Measurements from ENCODE around the gene BRAF. TPM values are rescaled to one million over a fixed set of nuclear protein-coding genes. Genes with fewer than 3 reads are reported as not detected.

Gene BRAF
- total and polyA plus RNA-seq, 2 donors (not counting 3 experiments of a cell fraction or from before 2014, with no cell fraction given), result 6.6 to 26.2 TPM

DNA sequence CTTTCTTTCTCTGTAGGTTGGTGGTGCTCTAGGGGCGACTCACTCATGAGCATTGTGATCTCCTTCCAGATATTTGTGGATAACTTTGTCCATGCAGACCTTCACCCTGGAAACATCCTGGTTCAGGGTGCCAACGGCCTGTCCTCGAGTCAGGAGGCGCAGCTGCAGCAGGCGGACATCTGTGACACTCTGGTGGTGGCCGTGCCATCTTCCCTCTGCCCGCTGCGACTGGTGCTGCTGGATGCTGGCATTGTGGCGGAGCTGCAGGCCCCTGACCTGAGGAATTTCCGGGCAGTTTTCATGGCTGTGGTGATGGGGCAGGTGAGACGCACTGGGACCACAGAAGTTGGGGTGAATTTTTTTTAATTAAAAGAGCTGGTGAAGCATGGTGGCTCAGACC, 237.8 kb downstream of the BRAF start:
- no peak overlapping the region for H3K9ac ChIP-seq (replicated peaks; ENCODE audit: extremely low read depth, insufficient read depth, low read length)
- H3K27me3 ChIP-seq (ENCODE audit: control insufficient read depth in 2 of 2, insufficient read depth in 2 of 2, low read length in 2 of 2), result no peaks in the 10 kb centered on the region
- no peak for FAIRE-seq
- H3K9me3 ChIP-seq (replicated peaks; ENCODE audit: control insufficient read depth, insufficient read depth, low read length), result no peaks in the 10 kb centered on the region
- H4K20me1 ChIP-seq (replicated peaks; ENCODE audit: control insufficient read depth, extremely low read depth, insufficient read depth, low read length), result no peaks in the 10 kb centered on the region
- BruUV-seq (replicated peaks), result no TSS peak
- H3K4me2 ChIP-seq (ENCODE audit: insufficient read depth, low read length), result no peak overlapping the region
- TF ChIP-seq MYC (IDR thresholded peaks at IDR 0.05; ENCODE audit: low read depth, low read length) (no peak), EZH2 (IDR thresholded peaks at IDR 0.05; ENCODE audit: borderline replicate concordance, low read depth, low read length, severe bottlenecking) (no peak), GATA2 (IDR thresholded peaks at IDR 0.05; ENCODE audit: insufficient read depth, insufficient read length, low read depth, low read length) (no peak)
- TF ChIP-seq, protein P1, sequence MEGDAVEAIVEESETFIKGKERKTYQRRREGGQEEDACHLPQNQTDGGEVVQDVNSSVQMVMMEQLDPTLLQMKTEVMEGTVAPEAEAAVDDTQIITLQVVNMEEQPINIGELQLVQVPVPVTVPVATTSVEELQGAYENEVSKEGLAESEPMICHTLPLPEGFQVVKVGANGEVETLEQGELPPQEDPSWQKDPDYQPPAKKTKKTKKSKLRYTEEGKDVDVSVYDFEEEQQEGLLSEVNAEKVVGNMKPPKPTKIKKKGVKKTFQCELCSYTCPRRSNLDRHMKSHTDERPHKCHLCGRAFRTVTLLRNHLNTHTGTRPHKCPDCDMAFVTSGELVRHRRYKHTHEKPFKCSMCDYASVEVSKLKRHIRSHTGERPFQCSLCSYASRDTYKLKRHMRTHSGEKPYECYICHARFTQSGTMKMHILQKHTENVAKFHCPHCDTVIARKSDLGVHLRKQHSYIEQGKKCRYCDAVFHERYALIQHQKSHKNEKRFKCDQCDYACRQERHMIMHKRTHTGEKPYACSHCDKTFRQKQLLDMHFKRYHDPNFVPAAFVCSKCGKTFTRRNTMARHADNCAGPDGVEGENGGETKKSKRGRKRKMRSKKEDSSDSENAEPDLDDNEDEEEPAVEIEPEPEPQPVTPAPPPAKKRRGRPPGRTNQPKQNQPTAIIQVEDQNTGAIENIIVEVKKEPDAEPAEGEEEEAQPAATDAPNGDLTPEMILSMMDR (IDR thresholded peaks at IDR 0.05; ENCODE audit: extremely low read depth in 1 of 2, insufficient read depth in 1 of 2, low read depth in 1 of 2, low read length in 2 of 2), result no peak
- TF ChIP-seq, protein P2, sequence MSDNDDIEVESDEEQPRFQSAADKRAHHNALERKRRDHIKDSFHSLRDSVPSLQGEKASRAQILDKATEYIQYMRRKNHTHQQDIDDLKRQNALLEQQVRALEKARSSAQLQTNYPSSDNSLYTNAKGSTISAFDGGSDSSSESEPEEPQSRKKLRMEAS (IDR thresholded peaks at IDR 0.05; ENCODE audit: insufficient read depth, insufficient read length), result no peak
- H3K9me1 ChIP-seq (replicated peaks; ENCODE audit: control insufficient read depth, extremely low read depth, insufficient read depth, low read length), result no peaks in the 10 kb centered on the region
- no peaks in the 10 kb centered on the region for H3K79me2 ChIP-seq (ENCODE audit: control insufficient read depth, insufficient read depth, low read length)
- no peaks in the 10 kb centered on the region for H3K4me1 ChIP-seq (ENCODE audit: control insufficient read depth, extremely low read depth, insufficient read depth, low read length)
- POLR2A ChIA-PET, result no interaction called here
- CTCF ChIA-PET, result interaction anchor here (1.7 to 2.3 kb wide), 2 partner anchors 10 to 12 kb away, joined by 3 to 7 read pairs; no protein-coding TSS in a partner anchor
- DNase-seq (ENCODE audit: low read depth, low spot score), result no peak
- H3K36me3 ChIP-seq (ENCODE audit: control insufficient read depth in 2 of 2, extremely low read depth in 1 of 2, insufficient read depth in 2 of 2, low read length in 2 of 2), result peaks cover 0 to 5% of the 10 kb centered on the region in 2 experiments
- no peak overlapping the region for H3K27ac ChIP-seq (ENCODE audit: insufficient read depth, low read depth, low read length)
- H3K4me3 ChIP-seq (replicated peaks in 1 of 3; ENCODE audit: insufficient read depth in 1 of 3, low read depth in 1 of 3, low read length in 3 of 3), result no peak overlapping the region
- H2AFZ ChIP-seq (ENCODE audit: low read depth, low read length), result no peak overlapping the region
- intact Hi-C loops (cut with micrococcal nuclease) (no loop called here), dilution Hi-C loops (cut with MboI; ENCODE audit: extremely low pct_ligation_motif_present, low sequenced_read_pairs) (no loop called here)

Measured in endothelial cell of umbilical vein (primary cell).